Karpas-422 (cell line): ENCODE data around the gene SMYD3. TPM values are rescaled to one million over a fixed set of nuclear protein-coding genes. Genes with fewer than 3 reads are reported as not detected.
"Not testable (repeated sequence)": the region's sequence is repeated elsewhere in the genome, so short reads cannot be mapped to it uniquely, and the experiment has no call there.

Experiments
- DNase-seq: peaks from one replicate; pipeline ENCODE4 v3.0.0-alpha.2; 2015
- H2AFZ ChIP-seq: fragments of 200-600 bp; sonication (generic); 2 replicates; pipeline ENCODE4 v1.6.1; 2014; ENCODE audit warnings: antibody characterized with exemption, low read length, mixed read lengths
- H3K27ac ChIP-seq: fragments of 200-600 bp; sonication (generic); 2 replicates; pipeline ENCODE4 v1.5.1; 2014; ENCODE audit warnings: mild to moderate bottlenecking, low read length, moderate library complexity
- H3K27me3 ChIP-seq: fragments of 200-600 bp; sonication (generic); 2 replicates; pipeline ENCODE4 v1.6.1; 2014; ENCODE audit warnings: low read length, mixed read lengths
- H3K36me3 ChIP-seq: fragments of 200-600 bp; sonication (generic); 2 replicates; pipeline ENCODE4 v1.6.1; 2014; ENCODE audit warnings: low read length, mixed read lengths; ENCODE audit not compliant: insufficient read depth
- H3K4me1 ChIP-seq: fragments of 200-600 bp; sonication (generic); 2 replicates; pipeline ENCODE4 v1.6.1; 2014; ENCODE audit warnings: mild to moderate bottlenecking, low read length, mixed read lengths
- H3K4me2 ChIP-seq: fragments of 200-600 bp; sonication (generic); 2 replicates; pipeline ENCODE4 v1.6.1; 2014; ENCODE audit warnings: low read length, low read depth, mild to moderate bottlenecking; ENCODE audit not compliant: poor library complexity, severe bottlenecking
- H3K4me3 ChIP-seq: fragments of 200-600 bp; sonication (generic); 2 replicates; pipeline ENCODE4 v1.5.1; 2014; ENCODE audit warnings: mild to moderate bottlenecking, antibody characterized with exemption, low read length, mixed read lengths
- H3K79me2 ChIP-seq: fragments of 200-600 bp; sonication (generic); 2 replicates; pipeline ENCODE4 v1.6.1; 2014; ENCODE audit warnings: mild to moderate bottlenecking, low read length, mixed read lengths
- H3K9ac ChIP-seq: fragments of 200-600 bp; sonication (generic); 2 replicates; pipeline ENCODE4 v1.6.0; 2014; ENCODE audit warnings: low read length
- H3K9me2 ChIP-seq: fragments of 200-600 bp; sonication (generic), shearing (Covaris generic); replicated peaks from 2 replicates; pipeline ENCODE4 v1.6.0; 2014; ENCODE audit warnings: mild to moderate bottlenecking, low read length, moderate library complexity; ENCODE audit not compliant: insufficient read depth
- H3K9me3 ChIP-seq: fragments of 300-700, 200-600 bp; sonication (generic); 2 replicates; pipeline ENCODE4 v1.6.1; 2014; ENCODE audit warnings: low read length, mixed read lengths
- H4K20me1 ChIP-seq: fragments of 200-600 bp; sonication (generic); 2 replicates; pipeline ENCODE4 v1.6.1; 2014; ENCODE audit warnings: mild to moderate bottlenecking, antibody characterized with exemption, low read length, low read depth; ENCODE audit not compliant: insufficient read depth
- total RNA-seq: library from RNA; depleted of rRNA; stranded (reverse); fragments of >200 nt; shearing (Covaris generic); gene quantifications from 2 replicates; pipeline ENCODE4 v1.2.3, GENCODE V29; 2014; ENCODE audit warnings: low replicate concordance

Gene SMYD3
- total RNA-seq, 1 experiment from 2014 or later: 67.1 TPM

DNA sequence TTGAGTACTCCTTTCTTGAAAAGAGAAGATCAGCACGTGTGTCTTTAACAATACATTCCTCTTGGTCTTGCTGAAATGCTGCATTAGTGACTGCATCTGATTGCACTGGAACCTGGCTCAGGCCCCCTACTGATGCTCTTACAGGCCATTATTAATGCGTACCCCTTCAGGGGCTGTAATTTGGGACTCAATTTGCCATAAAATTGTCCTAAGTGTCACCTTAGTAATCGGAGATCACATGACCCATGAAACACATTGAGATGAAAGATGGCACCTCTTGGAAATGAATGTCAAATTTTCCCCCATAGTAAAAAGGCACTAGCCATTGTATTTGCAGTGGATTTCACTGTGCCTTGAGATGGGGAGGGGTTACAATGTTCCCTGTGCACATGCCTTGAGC, 789.0 kb downstream of the SMYD3 start:
- H2AFZ ChIP-seq: no peak overlapping the region
- H3K4me2 ChIP-seq: no peak overlapping the region
- no peaks in the 10 kb centered on the region for H3K36me3 ChIP-seq
- no peaks in the 10 kb centered on the region for H3K79me2 ChIP-seq
- H3K9ac ChIP-seq: no peak overlapping the region
- no peak overlapping the region for H3K27ac ChIP-seq
- H3K4me1 ChIP-seq: peaks cover 13% of the 10 kb centered on the region
- no peaks in the 10 kb centered on the region for H4K20me1 ChIP-seq
- DNase-seq: no peak
- no peak overlapping the region for H3K4me3 ChIP-seq
- H3K9me3 ChIP-seq: no peaks in the 10 kb centered on the region
- no peaks in the 10 kb centered on the region for H3K9me2 ChIP-seq
- no peaks in the 10 kb centered on the region for H3K27me3 ChIP-seq

DNA sequence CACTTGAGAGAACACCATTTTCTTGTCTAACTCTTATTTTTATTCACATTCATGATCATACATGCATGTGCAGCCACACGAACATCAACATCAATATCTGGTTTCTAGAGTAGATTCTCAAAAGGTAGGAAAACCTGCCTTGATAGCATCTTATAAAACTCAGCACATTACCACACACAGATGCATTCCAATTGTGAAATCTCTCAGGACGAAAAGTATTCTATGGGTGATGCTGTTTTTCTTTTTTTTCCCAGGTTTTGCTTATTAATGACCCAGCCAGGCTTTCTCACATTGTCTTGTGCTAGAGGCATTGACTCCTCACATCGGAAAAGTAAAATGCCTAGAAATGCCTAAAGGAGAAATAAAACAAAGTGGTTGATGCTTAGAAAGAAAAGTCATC, 789.5 kb downstream of the SMYD3 start:
- no peak for DNase-seq
- H2AFZ ChIP-seq: no peak overlapping the region
- H3K36me3 ChIP-seq: no peaks in the 10 kb centered on the region
- H4K20me1 ChIP-seq: no peaks in the 10 kb centered on the region
- no peaks in the 10 kb centered on the region for H3K9me3 ChIP-seq
- H3K4me2 ChIP-seq: no peak overlapping the region
- no peak overlapping the region for H3K4me3 ChIP-seq
- no peak overlapping the region for H3K27ac ChIP-seq
- H3K27me3 ChIP-seq: no peaks in the 10 kb centered on the region
- peaks cover 13% of the 10 kb centered on the region for H3K4me1 ChIP-seq
- no peaks in the 10 kb centered on the region for H3K79me2 ChIP-seq
- no peaks in the 10 kb centered on the region for H3K9me2 ChIP-seq
- no peak overlapping the region for H3K9ac ChIP-seq

DNA sequence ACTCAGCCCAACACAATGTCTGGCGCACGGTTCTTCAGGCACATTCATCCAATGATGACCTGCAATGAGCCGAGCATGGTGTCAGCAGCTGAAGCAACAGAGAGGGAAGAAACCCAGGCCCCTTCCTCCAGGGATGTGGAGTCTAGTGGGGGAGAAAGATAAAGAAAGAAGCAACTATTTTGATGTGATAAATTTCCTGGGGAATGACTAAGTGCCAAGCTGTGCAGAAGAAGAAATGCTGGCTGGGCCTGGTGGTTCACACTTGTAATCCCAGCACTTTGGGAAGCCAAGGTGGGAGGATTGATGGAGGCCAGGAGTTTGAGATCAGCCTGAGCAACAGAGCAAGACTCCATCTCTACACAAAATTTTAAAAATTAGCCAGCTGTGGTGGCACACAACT, 790.5 kb downstream of the SMYD3 start:
- peaks cover 13% of the 10 kb centered on the region for H3K4me1 ChIP-seq
- no peak for DNase-seq

DNA sequence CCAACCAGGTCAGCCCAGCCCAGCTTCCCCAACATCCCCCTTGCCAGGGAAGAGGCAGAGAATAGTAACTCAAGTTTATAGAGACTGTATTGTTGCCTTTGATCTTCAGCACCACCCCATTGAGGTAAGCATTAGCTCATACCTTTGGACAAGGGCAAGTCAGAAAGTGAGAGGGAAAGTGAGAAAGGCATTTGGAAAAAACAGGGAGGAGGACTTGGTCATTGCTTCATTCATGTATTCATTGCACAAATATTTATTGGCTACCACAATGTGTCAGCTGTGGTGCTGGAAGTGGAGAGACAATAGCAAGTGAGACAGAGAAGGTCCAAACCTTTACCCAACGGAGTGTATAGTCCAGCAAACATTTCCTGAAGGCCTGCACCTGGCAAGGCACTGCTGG, 791.1 kb downstream of the SMYD3 start:
- H2AFZ ChIP-seq: no peak overlapping the region
- no peaks in the 10 kb centered on the region for H3K9me3 ChIP-seq
- H3K4me2 ChIP-seq: no peak overlapping the region
- H3K36me3 ChIP-seq: no peaks in the 10 kb centered on the region
- H3K9me2 ChIP-seq: no peaks in the 10 kb centered on the region
- no peak for DNase-seq
- H3K79me2 ChIP-seq: no peaks in the 10 kb centered on the region
- no peak overlapping the region for H3K4me3 ChIP-seq
- H3K4me1 ChIP-seq: peaks cover 13% of the 10 kb centered on the region
- H3K27ac ChIP-seq: no peak overlapping the region
- no peaks in the 10 kb centered on the region for H3K27me3 ChIP-seq
- no peaks in the 10 kb centered on the region for H4K20me1 ChIP-seq
- H3K9ac ChIP-seq: no peak overlapping the region

More for the DNA sequence above, 790.5 kb downstream of the SMYD3 start:
- Histone ChIP-seq H3K4me2 (no peak overlapping the region), H3K9me3 (no peaks in the 10 kb centered on the region), H3K9ac (no peak overlapping the region), H3K4me3 (no peak overlapping the region), H3K27ac (no peak overlapping the region), H2AFZ (no peak overlapping the region), H3K27me3 (no peaks in the 10 kb centered on the region), H3K36me3 (no peaks in the 10 kb centered on the region), H3K9me2 (no peaks in the 10 kb centered on the region), H4K20me1 (no peaks in the 10 kb centered on the region), H3K79me2 (no peaks in the 10 kb centered on the region)

DNA sequence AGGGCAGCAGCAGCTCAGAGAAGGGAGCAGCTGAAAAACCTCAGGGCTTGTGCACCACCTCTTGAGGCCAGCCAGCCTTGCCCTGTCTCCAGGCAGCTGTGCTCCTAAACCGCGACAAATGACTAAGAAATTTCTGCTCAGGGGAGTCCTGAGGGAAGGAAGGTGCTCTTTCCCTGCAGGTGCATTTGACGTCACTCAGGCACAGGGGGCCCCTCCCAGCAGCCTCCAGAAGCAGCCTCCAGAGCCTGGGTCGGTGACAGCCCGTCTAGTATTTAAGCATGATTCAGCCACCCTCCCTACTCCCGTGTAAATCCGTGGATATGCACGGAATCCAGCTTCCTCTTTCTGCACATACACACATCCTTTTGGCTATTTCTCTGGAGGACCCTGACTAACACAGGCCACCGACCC, 791.8 kb downstream of the SMYD3 start:
- no peak overlapping the region for H3K9ac ChIP-seq
- H3K4me2 ChIP-seq: no peak overlapping the region
- H2AFZ ChIP-seq: no peak overlapping the region
- no peaks in the 10 kb centered on the region for H4K20me1 ChIP-seq
- H3K9me3 ChIP-seq: no peaks in the 10 kb centered on the region
- H3K4me1 ChIP-seq: peaks cover 13% of the 10 kb centered on the region
- no peaks in the 10 kb centered on the region for H3K9me2 ChIP-seq
- H3K36me3 ChIP-seq: no peaks in the 10 kb centered on the region
- no peak overlapping the region for H3K27ac ChIP-seq
- no peaks in the 10 kb centered on the region for H3K79me2 ChIP-seq
- no peak overlapping the region for H3K4me3 ChIP-seq
- no peaks in the 10 kb centered on the region for H3K27me3 ChIP-seq
- no peak for DNase-seq

DNA sequence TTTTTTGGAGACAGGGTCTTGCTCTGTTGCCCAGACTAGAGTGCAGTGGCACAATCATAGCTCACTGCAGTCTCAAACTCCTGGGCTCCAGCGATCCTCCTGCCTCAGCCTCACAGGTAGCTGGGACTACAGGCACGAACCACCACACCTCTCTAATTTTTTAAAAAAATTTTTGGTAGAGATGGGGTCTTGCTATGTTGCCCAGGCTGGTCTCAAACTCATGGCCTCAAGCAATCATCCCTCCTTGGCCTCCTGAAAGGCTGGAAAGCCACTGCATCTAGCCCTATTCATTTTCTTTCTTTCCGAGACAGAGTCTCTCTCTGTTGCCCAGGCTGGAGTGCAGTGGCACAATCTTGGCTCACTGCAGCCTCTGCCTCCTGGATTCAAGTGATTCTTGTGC, 793.1 kb downstream of the SMYD3 start:
- not testable (repeated sequence) for H3K79me2 ChIP-seq, H3K9ac ChIP-seq, H4K20me1 ChIP-seq, H3K9me2 ChIP-seq, H2AFZ ChIP-seq, H3K36me3 ChIP-seq, H3K4me3 ChIP-seq, H3K9me3 ChIP-seq, DNase-seq, H3K27ac ChIP-seq, H3K27me3 ChIP-seq, H3K4me2 ChIP-seq
- H3K4me1 ChIP-seq: peaks cover 13% of the 10 kb centered on the region

DNA sequence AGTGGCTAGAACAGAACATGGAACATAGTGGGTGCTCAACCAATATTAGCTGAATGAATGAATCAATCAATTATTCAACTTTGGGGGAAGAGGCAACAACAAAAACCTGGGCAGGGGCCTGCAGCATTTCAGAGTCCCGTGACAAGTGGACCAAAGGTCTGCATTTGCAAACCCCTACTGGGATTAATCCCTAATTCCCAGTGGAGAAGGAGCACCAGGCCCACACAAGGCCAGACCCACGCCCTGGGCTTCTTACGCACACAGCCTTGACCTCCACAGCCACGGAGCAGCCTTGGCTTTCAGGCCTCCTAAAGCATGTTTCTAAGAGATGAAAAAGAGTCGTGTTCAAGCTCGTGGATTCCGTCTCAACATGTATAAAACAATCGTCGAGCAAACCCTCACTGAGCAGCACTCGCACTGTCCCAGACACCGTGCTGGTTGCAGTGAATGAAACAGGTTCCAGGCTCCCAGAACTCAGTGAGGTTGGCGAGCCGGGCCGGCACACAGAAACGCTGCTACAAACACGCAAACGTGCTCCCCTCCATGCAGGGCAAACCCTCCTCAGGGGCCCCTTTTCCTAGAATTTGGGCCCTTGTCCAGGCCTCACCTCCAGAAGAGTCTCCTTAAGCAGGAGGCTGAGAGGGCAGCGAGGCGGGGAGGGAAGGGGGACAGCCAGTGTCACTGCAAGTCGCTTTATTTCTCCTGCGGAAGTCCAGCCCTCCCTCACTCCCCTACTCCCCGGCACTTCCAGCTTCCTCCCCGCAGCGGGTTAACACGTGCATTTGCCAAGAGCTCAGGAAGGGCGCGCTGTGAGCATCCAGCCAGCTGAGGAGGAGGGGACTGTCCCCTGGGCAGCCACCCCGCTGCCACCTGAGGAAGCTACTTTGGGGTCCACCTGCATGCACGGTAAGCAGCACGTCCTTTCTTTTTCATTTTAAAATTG, 795.8 kb downstream of the SMYD3 start:
- no peak overlapping the region for H3K4me2 ChIP-seq
- DNase-seq: no peak
- H3K9me2 ChIP-seq: no peaks in the 10 kb centered on the region
- H3K27ac ChIP-seq: no peak overlapping the region
- H2AFZ ChIP-seq: no peak overlapping the region
- H3K4me1 ChIP-seq: peaks cover 13% of the 10 kb centered on the region
- no peaks in the 10 kb centered on the region for H4K20me1 ChIP-seq
- H3K36me3 ChIP-seq: no peaks in the 10 kb centered on the region
- H3K4me3 ChIP-seq: no peak overlapping the region
- H3K9ac ChIP-seq: no peak overlapping the region
- no peaks in the 10 kb centered on the region for H3K27me3 ChIP-seq
- no peaks in the 10 kb centered on the region for H3K9me3 ChIP-seq
- H3K79me2 ChIP-seq: no peaks in the 10 kb centered on the region

DNA sequence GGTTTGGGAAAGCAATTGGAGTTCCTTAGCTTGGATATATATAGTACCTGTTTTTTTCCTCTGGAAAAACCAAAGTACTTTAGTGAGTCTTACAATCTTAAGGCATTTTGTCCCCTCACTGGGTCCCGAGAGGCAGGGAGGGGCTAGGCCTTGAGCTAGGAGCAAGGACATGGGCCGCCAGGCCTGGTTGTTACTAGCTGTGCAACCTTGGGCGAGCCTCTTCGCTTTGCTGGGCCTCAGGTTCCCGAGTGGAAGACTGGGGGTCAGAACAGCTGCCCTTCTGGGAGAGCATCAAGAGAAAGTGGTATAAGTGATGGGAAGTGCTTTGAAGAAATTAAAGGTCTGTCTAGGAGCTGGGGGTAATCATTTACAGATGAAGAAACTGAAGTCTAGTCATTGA, 799.1 kb downstream of the SMYD3 start:
- H3K79me2 ChIP-seq: no peaks in the 10 kb centered on the region
- H3K9me3 ChIP-seq: no peaks in the 10 kb centered on the region
- H3K36me3 ChIP-seq: peaks cover 10% of the 10 kb centered on the region; the same call in 1 of the 2 replicates
- no peaks in the 10 kb centered on the region for H4K20me1 ChIP-seq
- DNase-seq: no peak
- H2AFZ ChIP-seq: no peak overlapping the region
- no peaks in the 10 kb centered on the region for H3K9me2 ChIP-seq
- no peak overlapping the region for H3K9ac ChIP-seq
- H3K4me1 ChIP-seq: no peaks in the 10 kb centered on the region
- H3K27ac ChIP-seq: no peak overlapping the region
- H3K27me3 ChIP-seq: no peaks in the 10 kb centered on the region
- H3K4me2 ChIP-seq: no peak overlapping the region
- H3K4me3 ChIP-seq: no peak overlapping the region
